HG02759 (cell line): ENCODE data around the gene KDM4C.

Experiments
- ATAC-seq: cut with Tn5 transposase; IDR thresholded peaks from one replicate; pipeline ENCODE4 v1.9.1; 2021; ENCODE audit warnings: mild to moderate bottlenecking, moderate library complexity; ENCODE audit not compliant: unreplicated experiment

KDM4C gene

GRCh38 chr9:7123743-7124142 lies 366.0 kb downstream of the KDM4C start:
- no peak for ATAC-seq

GRCh38 chr9:7125231-7125630 lies 367.5 kb downstream of the KDM4C start:
- ATAC-seq: no peak

GRCh38 chr9:7129391-7129790 lies 371.6 kb downstream of the KDM4C start:
- ATAC-seq: no peak

- no peak for ATAC-seq
Measured at GRCh38 chr9:7130266-7130820, 372.6 kb downstream of the KDM4C start.

DNA sequence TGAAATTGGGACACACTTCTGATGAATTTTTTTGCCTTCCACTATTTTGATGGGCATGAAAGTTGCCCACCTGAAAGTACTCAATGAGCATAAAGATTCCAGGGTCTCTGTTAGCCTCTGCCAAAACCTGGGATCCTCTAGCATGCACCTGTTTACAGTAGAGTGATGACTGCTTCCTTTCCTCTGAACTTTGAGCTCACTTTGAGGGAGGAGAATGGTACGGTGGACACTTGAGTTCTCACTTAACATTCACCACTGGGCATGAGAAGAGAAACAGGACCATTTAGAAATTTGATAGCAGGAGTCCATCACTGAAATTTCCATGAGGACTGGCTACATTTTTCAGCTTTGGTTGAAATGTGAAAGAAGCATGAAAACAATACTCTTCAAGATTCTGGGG lies 374.8 kb downstream of the KDM4C start:
- ATAC-seq: no peak

- ATAC-seq: no peak
Measured at GRCh38 chr9:7135735-7136134, 378.0 kb downstream of the KDM4C start.

DNA sequence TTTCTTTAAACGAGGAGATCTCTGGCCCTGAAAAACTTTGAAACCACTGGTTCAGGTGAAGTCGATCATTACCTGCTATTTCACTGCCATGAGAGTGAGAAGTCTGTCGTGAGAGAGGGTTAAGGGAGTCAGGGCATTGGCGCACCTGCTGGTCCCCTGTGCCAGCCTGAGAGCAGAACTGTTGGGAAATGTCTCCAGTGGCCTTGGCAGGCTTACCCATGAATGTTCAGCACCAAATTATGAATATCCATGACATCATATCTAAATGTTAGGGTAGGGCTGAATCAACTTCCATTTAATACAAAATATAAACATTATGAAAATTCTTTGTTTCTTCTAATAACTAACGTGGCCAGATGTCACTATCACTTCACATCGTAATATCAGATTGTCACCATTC lies 379.3 kb downstream of the KDM4C start:
- ATAC-seq: no peak

DNA sequence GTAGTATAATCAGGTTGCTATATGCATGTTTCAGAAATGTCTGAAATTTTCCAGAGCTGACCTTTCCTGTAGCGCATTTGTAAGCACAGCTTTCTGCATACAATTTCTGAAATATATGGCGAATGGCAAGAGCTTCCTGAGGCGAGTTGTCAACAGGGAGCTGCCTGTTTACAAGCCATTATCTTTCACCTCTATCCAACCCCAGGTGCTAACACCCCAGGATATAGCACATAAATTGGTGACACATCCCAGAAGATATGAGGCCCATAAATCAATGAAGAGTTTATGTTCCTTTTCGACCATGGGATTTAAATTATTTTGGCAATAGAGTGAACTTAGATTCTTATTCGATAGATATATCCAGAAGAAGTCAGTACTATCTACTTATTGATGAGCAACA lies 379.8 kb downstream of the KDM4C start:
- ATAC-seq: no peak

DNA sequence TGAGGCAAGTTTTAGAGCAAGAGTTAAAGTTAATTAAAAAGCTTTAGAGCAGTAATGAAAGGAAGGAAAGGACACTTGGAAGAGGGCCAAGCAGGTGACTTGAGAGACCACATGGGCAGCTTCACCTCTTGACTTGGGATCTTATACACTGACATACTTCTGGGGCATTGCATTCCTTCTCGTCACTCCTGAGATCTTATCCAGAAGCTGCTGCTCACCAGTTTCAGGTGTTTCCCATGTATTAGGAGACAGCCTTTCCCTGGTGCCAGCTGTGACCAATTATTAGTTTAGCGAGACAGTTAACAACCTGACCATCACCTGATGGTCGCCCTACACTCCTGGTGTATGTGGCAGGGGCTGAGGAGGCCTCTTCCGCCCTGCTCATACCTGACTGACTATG lies 382.1 kb downstream of the KDM4C start:
- ATAC-seq: no peak

DNA sequence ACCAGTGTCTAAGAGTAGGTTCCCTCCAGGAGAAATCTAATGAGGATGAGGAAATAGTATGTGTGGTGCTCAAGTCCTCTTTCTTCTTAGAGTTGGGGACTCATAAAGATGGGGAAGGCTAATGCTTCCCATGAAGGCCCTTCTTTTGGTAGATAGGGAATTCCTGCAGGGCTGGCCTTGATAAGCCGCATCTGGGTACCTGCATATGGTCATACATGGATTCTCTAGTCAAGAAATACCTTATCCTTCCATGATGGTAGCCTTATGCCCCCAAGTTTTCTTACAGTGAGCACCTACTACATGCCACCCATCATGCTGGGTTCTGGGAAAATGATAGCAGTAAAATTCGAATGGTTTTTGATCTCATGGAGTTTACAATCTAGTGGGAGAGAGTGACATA lies 382.6 kb downstream of the KDM4C start:
- no peak for ATAC-seq

- ATAC-seq: no peak
Measured at GRCh38 chr9:7143645-7144200, 385.9 kb downstream of the KDM4C start.

DNA sequence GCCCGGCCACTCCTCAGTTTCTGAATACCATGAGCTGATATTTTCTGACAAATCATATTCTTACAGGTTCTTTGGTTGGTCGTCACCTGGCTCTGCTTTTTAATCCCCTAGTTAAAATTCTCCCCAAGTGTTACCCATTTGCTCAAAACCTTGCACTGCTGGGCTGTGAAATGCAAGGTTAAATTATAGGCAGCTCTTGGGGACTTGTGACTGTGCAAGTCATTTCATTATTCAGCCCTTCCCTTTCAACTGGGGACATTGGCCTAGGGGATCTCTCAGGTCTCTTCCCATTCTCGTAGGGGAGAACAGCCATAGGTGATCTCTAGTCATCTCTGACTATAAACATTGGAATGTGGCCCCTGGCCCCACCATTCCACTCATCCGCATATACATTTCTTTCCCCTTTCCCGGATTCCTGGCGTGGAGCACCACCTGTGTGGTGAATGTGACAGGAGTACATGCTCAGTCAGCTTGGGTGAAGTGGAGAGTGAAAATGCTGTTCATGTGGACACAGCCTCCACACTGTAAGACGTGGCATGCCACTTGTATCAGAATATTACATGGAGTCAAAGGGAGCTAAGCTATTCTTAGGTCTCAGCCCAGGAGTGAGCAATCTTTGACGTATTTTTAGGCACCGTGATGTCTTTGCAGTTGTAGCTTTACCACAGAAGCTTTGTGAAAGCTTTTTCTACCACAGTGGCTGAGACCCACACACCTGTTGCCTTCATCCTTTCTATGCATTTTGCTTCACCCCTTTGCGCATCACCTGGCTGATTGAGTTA lies 386.7 kb downstream of the KDM4C start:
- ATAC-seq: peak; percentile 62

DNA sequence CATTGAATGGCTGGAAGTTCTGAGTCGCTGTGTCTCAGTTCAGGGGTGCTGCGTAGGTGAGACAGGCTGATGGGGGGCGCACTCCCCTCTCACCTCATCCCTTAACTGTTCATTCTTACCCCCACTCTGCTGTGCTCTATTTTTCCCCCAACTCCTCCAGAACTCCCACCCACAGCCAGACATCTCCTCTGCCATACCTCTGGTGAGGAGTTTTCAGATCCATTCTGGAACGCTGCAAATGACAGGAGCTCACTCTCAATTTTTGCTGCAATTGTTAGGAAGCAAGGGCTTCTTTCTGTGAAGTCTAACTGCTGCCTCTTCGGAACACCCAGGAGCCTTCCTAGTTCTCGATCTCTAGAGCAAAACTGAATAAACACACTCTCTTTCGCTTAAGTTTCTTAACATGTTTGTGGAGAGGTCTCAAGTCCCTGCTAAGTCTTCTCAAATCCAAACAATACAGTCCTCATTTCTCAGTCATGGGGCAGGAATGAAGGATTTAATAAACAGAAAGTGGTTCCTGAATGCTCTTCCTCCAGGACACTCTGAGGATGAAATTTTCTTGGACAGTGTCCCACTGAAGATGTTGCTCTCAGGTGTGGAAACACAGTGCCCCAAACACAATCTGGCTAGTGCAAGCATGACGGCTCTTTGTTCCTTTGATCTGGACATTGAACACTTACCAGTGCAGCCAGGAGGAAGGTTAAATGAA lies 387.7 kb downstream of the KDM4C start:
- ATAC-seq: no peak

DNA sequence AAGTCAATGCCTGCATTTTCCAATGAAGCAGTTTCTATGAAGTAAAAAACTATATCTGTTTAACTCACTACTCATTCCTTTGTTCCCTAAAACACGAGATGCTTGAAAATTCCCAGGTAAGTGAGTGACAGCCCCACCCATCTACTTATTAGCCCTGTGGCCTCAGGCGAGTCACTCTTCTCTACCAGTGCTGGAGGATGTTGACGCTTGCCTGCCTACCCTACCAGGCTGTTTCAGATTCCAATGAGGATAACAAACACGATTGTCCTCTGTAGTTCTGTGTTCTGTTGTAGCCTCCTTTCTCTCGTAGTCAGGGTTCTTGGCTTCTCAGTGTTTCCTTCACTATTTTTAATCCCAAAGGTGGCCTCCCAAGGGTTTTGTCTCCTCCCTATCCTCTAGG lies 388.8 kb downstream of the KDM4C start:
- ATAC-seq: no peak

- ATAC-seq: no peak
Measured at GRCh38 chr9:7147121-7148090, 389.6 kb downstream of the KDM4C start.

DNA sequence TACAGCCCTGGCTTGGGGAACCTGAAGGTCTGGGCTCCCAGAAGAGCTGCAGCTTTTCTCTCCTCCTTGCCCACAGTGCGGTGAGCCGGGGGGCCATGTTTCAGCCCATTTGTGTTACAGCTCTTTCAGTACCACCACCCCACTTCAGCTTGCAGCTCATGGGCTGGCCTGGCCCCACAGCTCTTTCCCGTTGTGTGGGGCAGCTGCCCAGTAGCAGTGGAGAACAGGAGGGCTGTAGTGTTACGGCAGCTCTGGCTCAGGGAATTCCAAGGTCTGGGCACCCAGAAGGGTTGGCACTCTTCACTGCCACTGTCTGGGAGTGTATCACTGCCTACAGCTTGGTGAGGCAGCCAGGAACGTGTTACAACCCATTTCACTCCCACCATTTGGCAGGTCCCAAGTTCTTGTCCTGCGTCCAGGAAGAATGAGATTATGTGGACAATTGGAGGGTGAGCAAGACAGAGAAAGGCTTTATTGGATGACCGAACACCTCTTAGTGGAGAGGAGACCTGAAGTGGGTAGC lies 390.5 kb downstream of the KDM4C start:
- no peak for ATAC-seq

DNA sequence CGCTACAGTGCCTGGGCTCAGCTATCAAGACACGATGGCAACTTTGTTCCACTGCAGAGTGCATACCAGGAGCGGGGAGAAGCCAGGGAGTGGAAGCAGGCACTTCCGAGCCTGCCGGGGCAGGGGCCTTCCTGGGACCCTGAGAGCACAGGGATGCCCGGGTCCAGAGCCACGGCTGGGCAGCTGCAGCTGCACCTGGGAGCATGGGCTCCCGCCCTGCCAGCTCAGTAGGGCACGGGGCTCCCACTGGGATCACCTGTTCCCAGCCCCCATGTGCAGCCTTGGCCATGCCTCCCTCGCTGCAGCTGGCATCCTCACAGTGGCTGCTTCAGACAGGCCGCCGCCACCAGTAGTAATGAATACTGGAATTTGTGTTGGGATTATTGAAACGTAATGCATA lies 391.5 kb downstream of the KDM4C start:
- no peak for ATAC-seq

DNA sequence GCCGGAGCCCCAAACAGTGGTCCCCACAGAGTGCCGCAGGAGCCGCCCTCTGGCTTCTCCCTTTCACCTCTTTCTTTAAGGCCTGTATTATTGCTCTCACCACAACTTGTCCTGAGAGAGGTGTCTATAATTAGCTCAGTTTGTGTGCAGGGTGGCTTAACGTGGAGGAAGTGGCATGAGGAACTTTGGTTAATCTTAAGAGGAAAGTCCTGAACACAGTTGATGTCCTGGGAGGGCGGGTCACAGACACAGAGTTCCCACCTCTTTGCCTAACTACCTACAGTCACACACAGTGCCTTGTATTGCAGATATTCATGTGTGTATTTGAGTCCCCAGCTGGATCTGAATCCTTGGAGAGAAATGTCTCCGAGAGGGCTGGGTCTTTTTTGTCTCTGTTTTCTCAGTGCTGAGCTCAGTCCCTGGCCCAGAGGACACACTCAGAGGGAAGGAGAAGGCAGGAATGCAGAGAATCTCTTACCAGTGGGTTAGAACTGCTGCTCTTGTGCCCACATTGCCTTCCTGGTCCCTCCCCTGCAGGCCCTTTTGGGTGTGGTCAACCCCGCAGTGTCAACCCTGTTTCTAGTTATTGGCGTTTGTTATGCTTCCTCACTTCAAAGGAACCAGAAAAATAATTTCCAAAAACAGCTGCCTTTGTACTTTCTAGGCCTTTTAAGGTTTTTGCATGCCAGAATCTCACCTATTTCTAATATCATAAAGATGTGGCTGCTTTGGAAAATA lies 392.5 kb downstream of the KDM4C start:
- ATAC-seq: peak; percentile 38

DNA sequence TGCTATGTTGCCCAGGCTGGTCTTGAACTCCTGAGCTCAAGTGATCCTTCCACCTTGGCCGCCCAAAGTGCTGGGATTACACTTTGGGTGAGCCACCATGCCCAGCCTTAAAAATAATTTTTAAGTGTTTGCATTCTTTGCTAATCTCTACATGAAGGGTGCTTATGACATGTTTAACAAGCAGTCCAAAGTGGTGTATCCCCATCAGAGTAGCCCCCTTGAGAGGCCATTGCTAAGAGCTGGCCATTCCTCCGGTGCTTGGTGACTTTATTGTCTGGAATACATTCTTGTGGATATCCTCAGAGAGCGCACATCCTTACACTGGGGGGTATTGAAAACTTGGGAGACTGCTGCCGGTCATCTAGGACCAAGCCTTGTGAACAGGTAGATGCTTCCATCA lies 395.4 kb downstream of the KDM4C start:
- ATAC-seq: no peak

GRCh38 chr9:7153566-7153965 lies 395.8 kb downstream of the KDM4C start:
- no peak for ATAC-seq
